ENCODE data around the gene LPIN3. TPM values are rescaled to one million over a fixed set of nuclear protein-coding genes. Genes with fewer than 3 reads are reported as not detected.

Gene LPIN3
- total and polyA plus RNA-seq, 2 donors (not counting 3 experiments of a cell fraction or from before 2014, with no cell fraction given) = 2.1 to 3.0 TPM

DNA sequence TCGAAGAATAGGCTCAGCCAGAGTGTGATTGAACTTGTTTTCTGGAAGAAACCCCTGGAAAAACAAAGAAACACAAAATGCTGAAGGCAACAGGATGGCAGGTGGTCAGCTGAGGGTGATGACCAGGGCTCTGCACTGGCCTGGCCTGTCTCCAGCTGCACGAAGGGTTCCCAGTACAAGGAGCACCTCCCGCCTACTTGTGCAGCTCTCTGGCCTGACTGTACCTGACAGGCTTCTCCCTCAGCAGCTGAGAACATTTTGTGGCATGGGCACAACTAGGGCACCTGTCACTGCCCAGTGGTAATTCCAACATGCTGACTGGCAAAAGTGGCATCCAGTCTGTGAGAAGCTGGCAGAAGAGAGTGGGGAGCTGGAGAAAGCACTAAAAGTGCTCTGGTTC lies 64.8 kb downstream of the LPIN3 start:
- no peak overlapping the region for H3K4me3 ChIP-seq (replicated peaks in 1 of 3; ENCODE audit: insufficient read depth in 1 of 3, low read depth in 1 of 3, low read length in 3 of 3)
- DNase-seq (ENCODE audit: low read depth, low spot score) (no peak), FAIRE-seq (no peak)
- H3K9me1 ChIP-seq (replicated peaks; ENCODE audit: control insufficient read depth, extremely low read depth, insufficient read depth, low read length) = no peaks in the 10 kb centered on the region
- dilution Hi-C loops (cut with MboI; ENCODE audit: extremely low pct_ligation_motif_present, low sequenced_read_pairs) (no loop called here), intact Hi-C loops (cut with micrococcal nuclease) (no loop called here)
- no peaks in the 10 kb centered on the region for H4K20me1 ChIP-seq (replicated peaks; ENCODE audit: control insufficient read depth, extremely low read depth, insufficient read depth, low read length)
- peaks cover 5 to 34% of the 10 kb centered on the region in 2 experiments for H3K36me3 ChIP-seq (ENCODE audit: control insufficient read depth in 2 of 2, extremely low read depth in 1 of 2, insufficient read depth in 2 of 2, low read length in 2 of 2)
- H3K27me3 ChIP-seq (ENCODE audit: control insufficient read depth in 2 of 2, insufficient read depth in 2 of 2, low read length in 2 of 2) = no peaks in the 10 kb centered on the region
- CTCF ChIA-PET = no interaction called here
- BruUV-seq (replicated peaks) = no TSS peak
- no peaks in the 10 kb centered on the region for H3K9me3 ChIP-seq (replicated peaks; ENCODE audit: control insufficient read depth, insufficient read depth, low read length)
- no peak for TF ChIP-seq EZH2 (IDR thresholded peaks at IDR 0.05; ENCODE audit: borderline replicate concordance, low read depth, low read length, severe bottlenecking)
- TF ChIP-seq FOS (IDR thresholded peaks at IDR 0.05; ENCODE audit: borderline replicate concordance, insufficient read depth, low read length) = no peak
- no peak for TF ChIP-seq GATA2 (IDR thresholded peaks at IDR 0.05; ENCODE audit: insufficient read depth, insufficient read length, low read depth, low read length)
- TF ChIP-seq JUN (IDR thresholded peaks at IDR 0.05; ENCODE audit: borderline replicate concordance, insufficient read depth, insufficient read length, low read depth) = no peak
- no peak for TF ChIP-seq CTCF (IDR thresholded peaks at IDR 0.05; ENCODE audit: extremely low read depth in 1 of 2, insufficient read depth in 1 of 2, low read depth in 1 of 2, low read length in 2 of 2)
- no peak for TF ChIP-seq POLR2AphosphoS5 (IDR thresholded peaks at IDR 0.05; ENCODE audit: insufficient read depth, low read depth, low read length)
- no peak for TF ChIP-seq POLR2A (IDR thresholded peaks at IDR 0.05; ENCODE audit: low read depth, low read length)
- TF ChIP-seq MAX (IDR thresholded peaks at IDR 0.05; ENCODE audit: insufficient read depth, insufficient read length) = no peak
- no peak for TF ChIP-seq MYC (IDR thresholded peaks at IDR 0.05; ENCODE audit: low read depth, low read length)
- no peak overlapping the region for H2AFZ ChIP-seq (ENCODE audit: low read depth, low read length)
- no peak overlapping the region for H3K9ac ChIP-seq (replicated peaks; ENCODE audit: extremely low read depth, insufficient read depth, low read length)
- H3K4me1 ChIP-seq (ENCODE audit: control insufficient read depth, extremely low read depth, insufficient read depth, low read length) = no peaks in the 10 kb centered on the region
- no peaks in the 10 kb centered on the region for H3K79me2 ChIP-seq (ENCODE audit: control insufficient read depth, insufficient read depth, low read length)
- H3K27ac ChIP-seq (ENCODE audit: insufficient read depth, low read depth, low read length) = no peak overlapping the region
- no peak overlapping the region for H3K4me2 ChIP-seq (ENCODE audit: insufficient read depth, low read length)
- POLR2A ChIA-PET = no interaction called here
